Peyer's patch (tissue), 4 donors: Measurements from ENCODE around the gene GOT2.

ENCODE experiments used
- CTCF ChIP-seq, 6 experiments: fragments of 450-650 bp in 4 of 6; fragments of 200-600 bp in 2 of 6; sonication (generic) in 1 of 6; IDR thresholded peaks; one replicate each; pipeline ENCODE4 v1.5.1; 2017 to 2019; ENCODE audit warnings: antibody characterized with exemption in 6 of 6, mild to moderate bottlenecking in 3 of 6, moderate library complexity in 1 of 6
- POLR2A ChIP-seq, 2 donors: fragments of 450-650 bp; IDR thresholded peaks; one replicate each; pipeline ENCODE4 v1.5.1; 2017; ENCODE audit warnings: antibody characterized with exemption in 2 of 2, mild to moderate bottlenecking in 2 of 2, moderate library complexity in 2 of 2

GRCh38 chr16:58768145-58768544 lies 34.0 kb upstream of the GOT2 start:
- TF ChIP-seq CTCF (IDR thresholded peaks at IDR 0.05) (no peak), POLR2A (IDR thresholded peaks at IDR 0.05) (no peak)
